GM11168 (cell line): ENCODE results near the gene GREB1L.

ENCODE experiments used
- in situ Hi-C: fragments of 300-500 bp; cut with MboI; formaldehyde crosslinking; loops from one replicate; pipeline ENCODE4 v1.12.0; 2022; ENCODE audit warnings: low sequenced_read_pairs; ENCODE audit not compliant: unreplicated experiment

Gene GREB1L

DNA sequence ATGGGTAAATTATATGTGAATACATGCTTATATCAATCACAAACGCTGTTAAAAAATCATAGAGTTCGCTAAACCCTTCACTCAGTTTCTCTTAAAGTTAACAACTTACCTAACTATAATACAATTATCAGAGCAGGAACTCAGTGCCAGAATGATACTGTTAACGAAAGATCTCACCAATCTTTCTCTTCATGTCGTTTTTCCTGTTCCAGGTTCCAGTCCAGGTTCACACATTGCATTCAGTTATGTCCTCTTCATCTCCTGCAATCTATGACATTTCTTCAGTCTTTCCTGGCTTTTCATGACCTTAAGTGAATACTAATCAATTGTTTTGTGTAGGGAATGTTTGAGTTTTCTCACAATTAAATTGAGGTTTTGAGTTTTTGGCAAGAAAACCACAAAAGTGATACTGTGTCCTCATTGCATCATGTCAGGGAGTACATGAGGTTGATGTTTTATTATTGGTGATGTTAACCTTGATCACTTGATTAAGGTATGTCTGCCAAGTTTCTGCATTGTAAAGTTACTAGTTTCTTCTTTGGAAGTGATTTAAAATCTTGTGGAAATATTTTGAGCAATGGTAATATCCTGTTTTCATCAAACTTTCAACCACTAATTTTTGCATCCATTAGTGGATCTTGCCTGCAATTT lies 226.6 kb downstream of the GREB1L start:
- in situ Hi-C loops, result no loop called here

DNA sequence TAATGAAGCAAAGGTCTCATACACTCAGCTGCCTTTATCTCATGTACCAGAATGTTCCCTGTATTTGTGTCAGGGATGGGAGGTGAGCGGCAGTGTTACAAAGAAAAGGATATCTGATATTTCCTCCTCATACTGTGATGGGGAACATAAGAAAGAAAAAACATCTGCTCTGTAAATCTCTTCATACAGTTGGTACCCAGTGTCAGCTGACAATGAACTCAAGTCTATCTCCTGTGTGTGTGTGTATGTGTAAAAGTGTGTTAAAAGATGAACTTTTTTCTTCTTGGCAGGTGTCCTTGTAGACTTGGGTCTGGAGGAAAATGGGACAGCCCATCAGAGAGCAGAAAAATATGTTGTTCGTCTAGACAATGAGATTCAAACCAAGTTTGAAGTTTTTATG lies 230.7 kb downstream of the GREB1L start:
- in situ Hi-C loops, result no loop called here

DNA sequence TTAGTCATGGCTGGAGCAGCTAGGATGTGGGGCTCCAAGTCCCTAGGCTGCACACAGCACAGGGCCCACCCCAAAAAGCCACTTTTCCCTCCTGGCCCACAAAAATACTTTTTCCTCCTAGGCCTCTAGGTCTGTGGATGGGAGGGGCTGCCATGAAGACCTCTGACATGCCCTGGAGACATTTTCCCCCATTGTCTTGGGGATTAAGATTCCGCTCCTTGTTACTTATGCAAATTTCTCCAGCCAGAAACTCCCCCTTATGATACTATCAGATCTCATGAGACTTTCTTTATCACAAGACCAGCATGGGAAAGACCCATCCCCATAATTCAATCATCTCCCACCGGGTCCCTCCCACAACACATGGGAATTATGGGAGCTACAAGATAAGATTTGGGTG lies 232.6 kb downstream of the GREB1L start:
- in situ Hi-C loops, result loop anchor here (25.0 kb wide), 1 partner anchor 488 kb away; no protein-coding TSS in a partner anchor

- in situ Hi-C loops, result loop anchor here (25.0 kb wide), 1 partner anchor 483 kb away; no protein-coding TSS in a partner anchor
Observed at GRCh38 chr18:21479721-21480120, 237.7 kb downstream of the GREB1L start.

- in situ Hi-C loops, result loop anchor here (25.0 kb wide), 1 partner anchor 481 kb away; no protein-coding TSS in a partner anchor
Observed at GRCh38 chr18:21481739-21482138, 239.7 kb downstream of the GREB1L start.

DNA sequence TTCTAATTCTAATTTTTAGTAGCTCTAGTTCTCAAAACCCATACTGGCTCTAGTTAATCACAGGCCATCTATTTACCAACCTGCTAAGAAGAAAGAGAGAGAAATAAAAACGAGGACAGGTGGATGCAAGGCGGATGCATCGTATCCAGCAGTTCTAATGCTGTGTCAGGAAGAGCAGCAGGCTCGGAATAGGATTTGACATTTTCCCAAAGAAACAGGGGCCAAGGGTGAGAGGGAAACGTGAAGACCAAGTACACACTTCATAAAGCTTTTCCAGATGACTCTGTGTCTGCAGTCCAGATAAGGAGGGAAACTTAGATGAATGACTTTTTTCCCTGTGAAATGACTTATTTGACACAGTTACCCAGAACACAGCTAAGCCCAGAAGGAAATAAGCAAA lies 241.0 kb downstream of the GREB1L start:
- in situ Hi-C loops, result loop anchor here (25.0 kb wide), 1 partner anchor 479 kb away; no protein-coding TSS in a partner anchor

GRCh38 chr18:21484851-21485636 lies 243.0 kb downstream of the GREB1L start:
- in situ Hi-C loops, result loop anchor here (25.0 kb wide), 1 partner anchor 477 kb away; no protein-coding TSS in a partner anchor

GRCh38 chr18:21486905-21487437 lies 244.9 kb downstream of the GREB1L start:
- in situ Hi-C loops, result loop anchor here (25.0 kb wide), 1 partner anchor 475 kb away; no protein-coding TSS in a partner anchor

DNA sequence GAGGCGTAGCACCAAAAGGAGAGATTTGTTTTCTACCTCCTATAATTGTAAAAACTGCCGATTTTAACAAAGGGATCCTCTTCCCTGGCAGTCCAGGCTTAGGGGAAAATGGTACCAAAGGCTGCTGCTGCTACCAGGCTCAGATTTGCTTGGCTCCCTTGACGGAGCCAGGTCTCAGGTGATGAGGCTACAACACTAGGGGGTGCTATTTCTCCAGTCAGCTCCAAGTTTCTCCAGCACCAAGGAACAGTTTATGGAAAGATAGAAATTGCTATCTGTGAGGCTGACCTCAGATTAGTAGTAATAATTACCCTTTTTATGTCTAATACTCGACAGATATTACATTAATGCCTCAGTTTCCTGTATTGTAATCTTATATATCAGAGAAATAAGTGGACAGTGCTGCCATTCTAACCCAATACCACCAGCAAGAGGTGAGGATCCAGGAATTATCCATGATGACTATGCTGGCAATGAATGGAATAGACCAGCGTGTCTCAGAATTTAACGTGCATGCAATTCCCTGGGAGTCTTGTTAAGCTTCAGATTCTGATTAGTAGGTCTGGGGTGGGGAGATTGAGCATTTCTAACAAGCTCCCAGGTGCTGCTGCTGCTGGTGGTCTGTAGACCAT lies 247.2 kb downstream of the GREB1L start:
- in situ Hi-C loops, result loop anchor here (25.0 kb wide), 1 partner anchor 473 kb away; no protein-coding TSS in a partner anchor

DNA sequence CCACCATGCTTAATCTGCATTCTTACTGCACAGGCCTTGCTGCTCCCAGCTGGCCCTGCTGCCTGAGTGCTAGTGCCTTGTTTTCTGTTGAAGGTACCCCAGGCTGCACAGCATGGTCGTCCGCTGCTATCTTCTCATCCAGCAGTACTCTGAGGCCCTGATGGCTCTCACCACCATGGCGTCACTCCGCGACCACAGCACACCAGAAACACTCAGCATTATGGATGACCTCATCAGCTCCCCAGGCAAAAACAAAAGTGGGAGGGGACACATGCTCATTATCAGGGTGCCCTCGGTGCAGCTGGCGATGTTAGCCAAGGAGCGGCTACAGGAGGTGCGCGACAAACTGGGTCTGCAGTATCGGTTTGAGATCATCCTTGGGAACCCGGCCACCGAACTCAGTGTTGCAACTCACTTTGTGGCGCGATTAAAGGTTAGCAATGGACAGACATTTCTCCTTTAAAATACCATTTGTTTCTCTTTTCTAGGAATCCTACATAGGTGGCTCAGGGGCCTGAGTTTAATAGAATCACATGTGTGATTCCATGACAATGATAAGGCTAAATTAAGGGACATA lies 248.0 kb downstream of the GREB1L start:
- in situ Hi-C loops, result loop anchor here (25.0 kb wide), 1 partner anchor 472 kb away; no protein-coding TSS in a partner anchor

DNA sequence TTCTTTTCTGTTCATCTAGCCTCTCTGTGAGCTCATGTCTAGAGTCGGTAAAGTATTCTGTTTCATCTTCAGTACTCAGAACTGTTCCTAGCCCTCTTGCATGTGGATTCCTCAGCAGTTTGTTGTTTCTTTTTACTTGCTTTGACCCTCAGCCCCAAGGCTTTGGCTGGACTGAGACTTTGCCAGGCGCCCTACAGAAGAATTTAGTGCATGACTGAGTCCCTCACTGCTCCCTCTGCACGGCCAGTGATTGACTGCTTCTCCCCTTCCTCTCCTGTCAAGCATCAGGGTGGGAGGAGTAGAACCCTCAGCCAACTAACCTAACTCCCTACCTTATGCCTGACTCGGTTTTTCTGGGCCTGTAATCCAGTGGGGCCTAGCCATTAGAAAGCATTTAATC lies 248.7 kb downstream of the GREB1L start:
- in situ Hi-C loops, result loop anchor here (25.0 kb wide), 1 partner anchor 472 kb away; no protein-coding TSS in a partner anchor

- in situ Hi-C loops, result loop anchor here (25.0 kb wide), 1 partner anchor 466 kb away; no protein-coding TSS in a partner anchor
Observed at GRCh38 chr18:21496277-21496835, 254.3 kb downstream of the GREB1L start.

DNA sequence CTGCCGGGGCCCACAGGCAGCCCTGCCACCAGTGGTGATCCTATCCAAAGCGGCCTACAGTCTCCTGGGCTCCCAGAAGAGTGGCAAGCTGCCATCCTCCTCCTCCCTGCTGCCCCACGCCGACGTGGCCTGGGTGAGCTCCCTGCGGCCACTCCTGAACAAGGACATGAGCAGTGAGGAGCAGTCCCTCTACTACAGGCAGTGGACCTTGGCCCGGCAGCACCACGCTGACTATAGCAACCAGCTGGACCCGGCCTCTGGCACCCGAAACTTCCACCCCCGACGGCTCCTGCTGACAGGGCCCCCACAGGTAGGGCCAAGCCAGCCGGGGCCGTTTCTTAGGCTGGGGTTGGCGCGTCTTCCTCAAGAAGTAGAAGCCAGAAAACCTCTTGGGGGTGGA lies 258.0 kb downstream of the GREB1L start:
- in situ Hi-C loops, result loop anchor here (25.0 kb wide), 1 partner anchor 462 kb away; no protein-coding TSS in a partner anchor

DNA sequence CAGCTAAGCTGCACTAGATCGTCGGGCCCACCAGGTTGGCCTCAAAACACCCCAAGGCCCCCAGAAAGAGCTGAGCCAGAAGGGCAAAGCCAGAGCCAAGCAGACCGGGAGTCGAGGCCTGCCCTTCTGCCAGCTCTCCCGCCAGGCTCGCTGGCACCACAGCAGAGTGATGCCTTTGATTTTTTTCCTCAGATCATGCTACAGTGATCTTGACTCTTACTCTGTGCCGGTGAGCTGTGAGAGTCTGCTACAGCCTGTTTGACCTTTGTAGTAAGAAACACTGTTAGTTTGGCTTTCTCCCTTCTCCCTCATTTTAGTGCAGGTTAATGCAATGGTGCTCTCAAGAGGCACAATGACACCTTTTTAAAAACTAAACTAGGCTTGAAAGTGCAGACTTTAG lies 260.6 kb downstream of the GREB1L start:
- in situ Hi-C loops, result no loop called here

GRCh38 chr18:21507913-21508701 lies 266.1 kb downstream of the GREB1L start:
- in situ Hi-C loops, result no loop called here

DNA sequence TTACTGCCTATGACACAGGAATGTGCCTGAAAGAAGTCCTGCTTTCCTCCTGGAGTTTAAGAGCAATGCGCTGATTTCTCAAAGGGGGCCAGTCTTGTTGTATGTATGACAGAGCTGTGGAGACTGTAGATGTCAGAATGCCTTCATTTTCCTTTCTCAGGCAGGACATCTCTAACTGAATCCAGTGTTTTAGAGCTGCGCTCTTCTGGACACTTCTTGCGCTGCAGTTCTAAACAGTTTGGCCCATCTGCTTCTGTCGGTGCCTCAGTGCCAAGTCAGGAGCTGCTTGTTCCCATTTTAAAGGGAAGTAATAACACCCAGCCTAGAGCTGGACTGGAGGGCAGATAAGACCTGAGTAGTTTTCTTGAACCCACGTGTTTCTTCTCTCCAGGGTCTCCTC lies 267.0 kb downstream of the GREB1L start:
- in situ Hi-C loops, result no loop called here

DNA sequence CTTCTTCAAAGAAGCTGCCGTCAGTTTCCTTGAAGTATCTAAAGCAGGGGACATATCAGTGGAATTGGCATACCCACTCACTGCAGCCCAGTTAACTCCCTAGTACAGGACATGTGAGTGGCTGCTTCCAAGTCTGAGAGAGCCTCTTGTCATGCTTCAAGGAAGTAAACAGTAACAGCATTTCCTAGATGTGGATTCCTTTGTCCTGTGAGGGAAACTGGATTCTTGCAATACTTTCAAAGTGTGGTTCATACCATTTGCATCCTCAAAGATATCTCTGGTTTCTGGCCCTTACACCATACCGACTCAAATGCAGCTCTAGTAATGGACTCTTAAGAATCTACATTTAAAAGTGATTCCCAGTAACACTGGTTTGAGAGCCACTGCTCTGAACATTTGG lies 271.3 kb downstream of the GREB1L start:
- in situ Hi-C loops, result no loop called here

DNA sequence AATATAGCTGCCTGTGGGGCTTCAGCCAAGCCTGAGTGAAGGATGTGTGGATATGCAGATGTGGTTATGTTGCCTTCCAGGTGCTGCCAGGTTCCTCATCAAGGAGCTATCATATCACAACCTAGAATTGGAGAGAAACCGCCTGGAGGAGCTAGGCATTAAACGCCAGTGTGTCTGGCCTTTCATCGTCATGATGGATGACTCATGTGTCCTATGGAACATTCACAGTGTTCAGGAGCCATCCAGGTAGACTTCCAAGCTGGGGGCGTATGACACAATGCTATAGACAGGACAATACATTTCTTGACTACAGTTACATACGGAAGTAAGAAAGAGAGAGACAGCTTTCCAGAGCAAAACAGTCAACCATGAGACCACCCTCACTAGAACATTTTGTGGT lies 271.7 kb downstream of the GREB1L start:
- in situ Hi-C loops, result no loop called here

GRCh38 chr18:21522530-21522929 lies 280.5 kb downstream of the GREB1L start:
- in situ Hi-C loops, result no loop called here
